Vagina (tissue), 2 donors: ENCODE measurements around the gene TMPRSS5.

Experiments
- POLR2A ChIP-seq, 2 donors: fragments of 450-650 bp; IDR thresholded peaks; one replicate each; pipeline ENCODE4 v1.6.1; 2017; ENCODE audit warnings: antibody characterized with exemption in 2 of 2, mild to moderate bottlenecking in 2 of 2, moderate library complexity in 2 of 2
- POLR2AphosphoS5 ChIP-seq, 2 donors: sonication (generic); formaldehyde crosslinking; IDR thresholded peaks; one replicate each; pipeline ENCODE4 v1.9.0; 2017; ENCODE audit warnings: antibody characterized with exemption in 2 of 2, mild to moderate bottlenecking in 2 of 2, low read depth in 1 of 2; ENCODE audit not compliant: insufficient read depth in 1 of 2
- TF ChIP-seq, protein P1 (sequence below), 3 experiments: fragments of 450-650 bp in 2 of 3; fragments of 200-600 bp in 1 of 3; sonication (generic) in 1 of 3; IDR thresholded peaks; one replicate each; pipeline ENCODE4 v1.5.1; 2017 to 2019; ENCODE audit warnings: antibody characterized with exemption in 3 of 3, mild to moderate bottlenecking in 2 of 3, moderate library complexity in 2 of 3

DNA sequence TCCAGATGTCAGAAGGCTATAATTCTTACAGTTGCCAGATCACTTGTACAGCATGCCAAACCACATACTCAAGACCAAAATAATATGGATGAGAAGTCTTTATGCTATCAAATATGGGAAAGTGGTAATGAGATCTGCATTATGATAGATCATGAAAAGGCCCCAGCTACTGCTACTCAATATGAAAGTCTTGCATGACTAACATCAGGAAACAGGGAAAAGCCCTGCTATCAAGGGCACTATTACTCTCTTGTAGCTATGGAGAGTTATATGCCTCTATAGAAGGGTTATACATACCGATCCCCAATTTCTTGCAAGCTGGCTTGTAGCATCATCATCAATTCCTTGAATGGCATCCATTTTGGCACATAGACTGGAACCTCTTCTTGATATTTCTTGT, 30.2 kb upstream of the TMPRSS5 start:
- TF ChIP-seq POLR2A (IDR thresholded peaks at IDR 0.05) (no peak), POLR2AphosphoS5 (IDR thresholded peaks at IDR 0.05; ENCODE audit: insufficient read depth in 1 of 2, low read depth in 1 of 2) (no peak)
- TF ChIP-seq, protein P1, sequence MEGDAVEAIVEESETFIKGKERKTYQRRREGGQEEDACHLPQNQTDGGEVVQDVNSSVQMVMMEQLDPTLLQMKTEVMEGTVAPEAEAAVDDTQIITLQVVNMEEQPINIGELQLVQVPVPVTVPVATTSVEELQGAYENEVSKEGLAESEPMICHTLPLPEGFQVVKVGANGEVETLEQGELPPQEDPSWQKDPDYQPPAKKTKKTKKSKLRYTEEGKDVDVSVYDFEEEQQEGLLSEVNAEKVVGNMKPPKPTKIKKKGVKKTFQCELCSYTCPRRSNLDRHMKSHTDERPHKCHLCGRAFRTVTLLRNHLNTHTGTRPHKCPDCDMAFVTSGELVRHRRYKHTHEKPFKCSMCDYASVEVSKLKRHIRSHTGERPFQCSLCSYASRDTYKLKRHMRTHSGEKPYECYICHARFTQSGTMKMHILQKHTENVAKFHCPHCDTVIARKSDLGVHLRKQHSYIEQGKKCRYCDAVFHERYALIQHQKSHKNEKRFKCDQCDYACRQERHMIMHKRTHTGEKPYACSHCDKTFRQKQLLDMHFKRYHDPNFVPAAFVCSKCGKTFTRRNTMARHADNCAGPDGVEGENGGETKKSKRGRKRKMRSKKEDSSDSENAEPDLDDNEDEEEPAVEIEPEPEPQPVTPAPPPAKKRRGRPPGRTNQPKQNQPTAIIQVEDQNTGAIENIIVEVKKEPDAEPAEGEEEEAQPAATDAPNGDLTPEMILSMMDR (IDR thresholded peaks at IDR 0.05) = no peak
